Fibroblast of lung (primary cell): Measurements from ENCODE around the gene SYPL1.

Source experiments
- CTCF ChIP-seq, 2 donors: IDR thresholded peaks in 1 of 2; conservative IDR thresholded peaks in 1 of 2; 1 replicate in 1 of 2; 2 replicates in 1 of 2; pipeline ENCODE4 v1.5.1; 2011 to 2012; ENCODE audit warnings: low read length in 2 of 2, control low read depth in 1 of 2, inconsistent platforms in 1 of 2, low read depth in 1 of 2, mild to moderate bottlenecking in 1 of 2
- EZH2 ChIP-seq: IDR thresholded peaks from 2 replicates; pipeline ENCODE4 v1.5.1; 2012; ENCODE audit warnings: low read length, control low read depth, mild to moderate bottlenecking; ENCODE audit errors: missing control alignments

- TF ChIP-seq CTCF (conservative IDR thresholded peaks at IDR 0.05 in 1 of 2, IDR thresholded peaks at IDR 0.05 in 1 of 2; ENCODE audit: low read depth in 1 of 2, low read length in 2 of 2) = no peak
- TF ChIP-seq EZH2 = no peak
Observed at GRCh38 chr7:106085015-106085414, 27.1 kb downstream of the SYPL1 start.
